H9 (cell line): Measurements from ENCODE around the gene CCL27. TPM values are rescaled to one million over a fixed set of nuclear protein-coding genes. Genes with fewer than 3 reads are reported as not detected.

Source experiments
- DNase-seq: peaks from one replicate; pipeline ENCODE4 v3.0.0-alpha.2; 2017
- H2AFZ ChIP-seq: one replicate; pipeline ENCODE4 v1.6.1; 2013; ENCODE audit warnings: mild to moderate bottlenecking, low read length, control low read depth, moderate library complexity
- H2AK5ac ChIP-seq: 2 replicates; pipeline ENCODE4 v1.6.1; 2013; ENCODE audit warnings: low read length, control low read depth, mixed read lengths; ENCODE audit not compliant: insufficient read length
- H2BK120ac ChIP-seq: one replicate; pipeline ENCODE4 v1.6.1; 2013; ENCODE audit warnings: low read depth, mild to moderate bottlenecking, low read length, control low read depth, inconsistent platforms; ENCODE audit not compliant: poor library complexity, severe bottlenecking
- H2BK12ac ChIP-seq: 2 replicates; pipeline ENCODE4 v1.6.1; 2013; ENCODE audit warnings: low read length, control low read depth, mixed read lengths, low read depth; ENCODE audit not compliant: insufficient read length
- H2BK15ac ChIP-seq: 2 replicates; pipeline ENCODE4 v1.6.1; 2013; ENCODE audit warnings: low read depth, low read length, control low read depth
- H2BK20ac ChIP-seq: one replicate; pipeline ENCODE4 v1.6.1; 2013; ENCODE audit warnings: low read depth, mild to moderate bottlenecking, low read length, control low read depth, inconsistent platforms; ENCODE audit not compliant: poor library complexity, severe bottlenecking
- H2BK5ac ChIP-seq: 2 replicates; pipeline ENCODE4 v1.6.1; 2013; ENCODE audit warnings: low read length, control low read depth, mixed read lengths; ENCODE audit not compliant: insufficient read length
- H3K14ac ChIP-seq: 2 replicates; pipeline ENCODE4 v1.6.1; 2013; ENCODE audit warnings: low read length, control low read depth; ENCODE audit not compliant: insufficient read depth
- H3K18ac ChIP-seq: 2 replicates; pipeline ENCODE4 v1.6.1; 2013; ENCODE audit warnings: low read depth, mild to moderate bottlenecking, mixed read lengths, low read length, control low read depth; ENCODE audit not compliant: insufficient read length
- H3K23ac ChIP-seq: 2 replicates; pipeline ENCODE4 v1.6.1; 2013; ENCODE audit warnings: low read length, control low read depth, mixed read lengths, low read depth; ENCODE audit not compliant: insufficient read length
- H3K23me2 ChIP-seq: 2 replicates; pipeline ENCODE4 v1.6.1; 2013; ENCODE audit warnings: low read depth, mild to moderate bottlenecking, mixed read lengths, low read length, control low read depth; ENCODE audit not compliant: insufficient read length, poor library complexity, severe bottlenecking
- H3K27ac ChIP-seq: 2 replicates; pipeline ENCODE4 v1.5.1; 2013; ENCODE audit warnings: low read length, control low read depth, mixed read lengths, low read depth; ENCODE audit not compliant: insufficient read length
- H3K27me3 ChIP-seq: 2 replicates; pipeline ENCODE4 v1.6.1; 2013; ENCODE audit warnings: low read length, control low read depth, inconsistent platforms; ENCODE audit not compliant: insufficient read depth
- H3K4ac ChIP-seq: 2 replicates; pipeline ENCODE4 v1.6.1; 2013; ENCODE audit warnings: low read depth, mild to moderate bottlenecking, control low read depth, inconsistent platforms, low read length, moderate library complexity
- H3K4me1 ChIP-seq: 2 replicates; pipeline ENCODE4 v1.6.1; 2013; ENCODE audit warnings: low read length, control low read depth, inconsistent platforms; ENCODE audit not compliant: insufficient read depth
- H3K4me2 ChIP-seq: 2 replicates; pipeline ENCODE4 v1.6.1; 2013; ENCODE audit warnings: low read length, control low read depth, mixed read lengths; ENCODE audit not compliant: insufficient read length, insufficient read depth
- H3K56ac ChIP-seq: 2 replicates; pipeline ENCODE4 v1.6.1; 2013; ENCODE audit warnings: low read depth, mild to moderate bottlenecking, mixed read lengths, low read length, control low read depth; ENCODE audit not compliant: insufficient read length
- H3K79me1 ChIP-seq: 2 replicates; pipeline ENCODE4 v1.6.1; 2013; ENCODE audit warnings: low read depth, mild to moderate bottlenecking, moderate library complexity, low read length, control low read depth, inconsistent platforms; ENCODE audit not compliant: insufficient read depth, poor library complexity, severe bottlenecking
- H3K79me2 ChIP-seq: 2 replicates; pipeline ENCODE4 v1.6.1; 2013; ENCODE audit warnings: low read length, control low read depth, inconsistent platforms; ENCODE audit not compliant: insufficient read depth
- H3K9ac ChIP-seq: 2 replicates; pipeline ENCODE4 v1.6.1; 2013; ENCODE audit warnings: low read length, control low read depth, mixed read lengths; ENCODE audit not compliant: insufficient read length; ENCODE audit errors: extremely low read depth
- H3K9me3 ChIP-seq: one replicate; pipeline ENCODE4 v1.6.1; 2013; ENCODE audit warnings: low read depth, low read length, inconsistent platforms; ENCODE audit not compliant: control insufficient read depth
- H3T11ph ChIP-seq: one replicate; pipeline ENCODE4 v1.6.1; 2013; ENCODE audit warnings: mild to moderate bottlenecking, low read length, control low read depth, inconsistent platforms
- H4K20me1 ChIP-seq: one replicate; pipeline ENCODE4 v1.6.1; 2013; ENCODE audit not compliant: control insufficient read depth, insufficient read length, insufficient read depth
- H4K5ac ChIP-seq: 2 replicates; pipeline ENCODE4 v1.6.1; 2013; ENCODE audit warnings: low read depth, mild to moderate bottlenecking, mixed read lengths, low read length, control low read depth; ENCODE audit not compliant: insufficient read length
- H4K8ac ChIP-seq: replicated peaks from 2 replicates; pipeline ENCODE4 v1.6.1; 2013; ENCODE audit warnings: low read length, control low read depth, mixed read lengths, low read depth; ENCODE audit not compliant: insufficient read length
- H4K91ac ChIP-seq: 2 replicates; pipeline ENCODE4 v1.6.1; 2013; ENCODE audit warnings: low read depth, mild to moderate bottlenecking, moderate library complexity, mixed read lengths, low read length, control low read depth; ENCODE audit not compliant: insufficient read length
- H3K27ac Mint-ChIP-seq, 3 experiments: 2 replicates in 2 of 3; 3 replicates in 1 of 3; pipeline ENCODE4 v1.8.0; 2020 to 2021; ENCODE audit warnings: mixed read lengths in 3 of 3, mild to moderate bottlenecking in 1 of 3, moderate library complexity in 1 of 3
- H3K27me3 Mint-ChIP-seq: 2 replicates; pipeline ENCODE4 v1.8.0; 2021; ENCODE audit warnings: low read depth, mild to moderate bottlenecking, moderate library complexity, mixed read lengths
- H3K36me3 Mint-ChIP-seq, 3 experiments: 2 replicates in 2 of 3; 3 replicates in 1 of 3; pipeline ENCODE4 v1.8.0; 2020 to 2021; ENCODE audit warnings: low read depth in 3 of 3, mixed read lengths in 3 of 3; ENCODE audit not compliant: insufficient read depth in 1 of 3
- H3K4me1 Mint-ChIP-seq, 2 experiments: 2 replicates each; pipeline ENCODE4 v1.8.0; 2020; ENCODE audit warnings: mixed read lengths in 2 of 2
- H3K4me3 Mint-ChIP-seq, 2 experiments: 2 replicates in 1 of 2; 3 replicates in 1 of 2; pipeline ENCODE4 v1.8.0; 2020 to 2021; ENCODE audit warnings: mild to moderate bottlenecking in 2 of 2, mixed read lengths in 2 of 2, moderate library complexity in 1 of 2
- H3K9me3 Mint-ChIP-seq, 2 experiments: 2 replicates in 1 of 2; 3 replicates in 1 of 2; pipeline ENCODE4 v1.8.0; 2020; ENCODE audit warnings: mild to moderate bottlenecking in 2 of 2, mixed read lengths in 2 of 2, moderate library complexity in 1 of 2
- WGBS: extraction: QIAGEN DNeasy Blood & Tissue Kit; methylation state at CpG from one replicate; pipeline ENCODE4 v1.1.7; 2013; ENCODE audit warnings: missing lambda C conversion rate, low lambda C conversion rate, mixed read lengths; ENCODE audit not compliant: insufficient read length; ENCODE audit errors: extremely low coverage; 5-methylcytosine and 5-hydroxymethylcytosine counted together
- total RNA-seq: library from RNA; stranded (reverse); gene quantifications from 2 replicates; pipeline ENCODE4 v1.2.1, GENCODE V29; 2021
- TF ChIP-seq, protein P1 (sequence below): fragments of 200-600 bp; sonication (generic); conservative IDR thresholded peaks from 3 replicates; pipeline ENCODE4 v1.8.0; 2021; ENCODE audit warnings: antibody characterized with exemption, mild to moderate bottlenecking

The CCL27 gene
- total RNA-seq, 1 experiment from 2014 or later: 0.28 TPM

- Histone ChIP-seq H3K4me2 (no peak overlapping the region), H3K27me3 (peaks cover 26% of the 10 kb centered on the region), H2BK120ac (no peak overlapping the region), H4K20me1 (no peaks in the 10 kb centered on the region), H4K91ac (no peak overlapping the region), H3K56ac (no peak overlapping the region), H3K27ac (no peak overlapping the region), H3K23ac (no peak overlapping the region), H4K5ac (no peak overlapping the region), H4K8ac (no peak overlapping the region), H3K18ac (no peak overlapping the region), H2BK12ac (no peak overlapping the region), H3K79me2 (no peaks in the 10 kb centered on the region; the same call in 1 of the 2 replicates), H3T11ph (no peak overlapping the region), H2BK5ac (no peak overlapping the region), H3K9me3 (no peaks in the 10 kb centered on the region), H3K4me1 (peaks cover under 1% of the 10 kb centered on the region; the same call in 1 of the 2 replicates), H2AFZ (no peak overlapping the region), H2AK5ac (no peak overlapping the region), H3K9ac (no peak overlapping the region), H3K4ac (no peak overlapping the region), H3K79me1 (no peaks in the 10 kb centered on the region), H2BK20ac (no peak overlapping the region), H3K23me2 (peaks cover 20% of the 10 kb centered on the region), H2BK15ac (no peak overlapping the region), H3K14ac (no peak overlapping the region)
- Mint-ChIP-seq H3K27me3 (peaks cover 56% of the 10 kb centered on the region), H3K36me3 (peaks cover 2 to 15% (median 10%) of the 10 kb centered on the region in 3 experiments; a peak in 6 of 7 replicates), H3K9me3 (peaks cover 0 to 6% of the 10 kb centered on the region in 2 experiments; a peak in 2 of 5 replicates), H3K27ac (no peak overlapping the region), H3K4me1 (peaks cover 26 to 39% of the 10 kb centered on the region in 2 experiments), H3K4me3 (no peak overlapping the region)
- TF ChIP-seq, protein P1, sequence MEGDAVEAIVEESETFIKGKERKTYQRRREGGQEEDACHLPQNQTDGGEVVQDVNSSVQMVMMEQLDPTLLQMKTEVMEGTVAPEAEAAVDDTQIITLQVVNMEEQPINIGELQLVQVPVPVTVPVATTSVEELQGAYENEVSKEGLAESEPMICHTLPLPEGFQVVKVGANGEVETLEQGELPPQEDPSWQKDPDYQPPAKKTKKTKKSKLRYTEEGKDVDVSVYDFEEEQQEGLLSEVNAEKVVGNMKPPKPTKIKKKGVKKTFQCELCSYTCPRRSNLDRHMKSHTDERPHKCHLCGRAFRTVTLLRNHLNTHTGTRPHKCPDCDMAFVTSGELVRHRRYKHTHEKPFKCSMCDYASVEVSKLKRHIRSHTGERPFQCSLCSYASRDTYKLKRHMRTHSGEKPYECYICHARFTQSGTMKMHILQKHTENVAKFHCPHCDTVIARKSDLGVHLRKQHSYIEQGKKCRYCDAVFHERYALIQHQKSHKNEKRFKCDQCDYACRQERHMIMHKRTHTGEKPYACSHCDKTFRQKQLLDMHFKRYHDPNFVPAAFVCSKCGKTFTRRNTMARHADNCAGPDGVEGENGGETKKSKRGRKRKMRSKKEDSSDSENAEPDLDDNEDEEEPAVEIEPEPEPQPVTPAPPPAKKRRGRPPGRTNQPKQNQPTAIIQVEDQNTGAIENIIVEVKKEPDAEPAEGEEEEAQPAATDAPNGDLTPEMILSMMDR: no peak
- no peak for DNase-seq
- WGBS: no CpG with 5 or more reads among the region's 5 CpGs
Measured at GRCh38 chr9:34633166-34633565, 29.3 kb downstream of the CCL27 start.
